Measurements from ENCODE around the gene GNB4.

The GNB4 gene

GRCh38 chr3:179451265-179452175, at the start of gene GNB4:
TSS of gene GNB4 (minus strand) at chr3:179451470. CDS start at chr3:179426200, 25,270 bp downstream.
- DNase-seq, result peak; percentile 66

GRCh38 chr3:179495483-179495882, 44.2 kb upstream of the GNB4 start:
- no peak for DNase-seq

GRCh38 chr3:179493260-179493659, 42.0 kb upstream of the GNB4 start:
- DNase-seq, result no peak

- no peak for DNase-seq
Measured at GRCh38 chr3:179488213-179488612, 36.9 kb upstream of the GNB4 start.

GRCh38 chr3:179486806-179487205, 35.5 kb upstream of the GNB4 start:
- no peak for DNase-seq

GRCh38 chr3:179482857-179483256, 31.6 kb upstream of the GNB4 start:
- no peak for DNase-seq

GRCh38 chr3:179476215-179476614, 24.9 kb upstream of the GNB4 start:
- DNase-seq, result no peak

- no peak for DNase-seq
Measured at GRCh38 chr3:179474480-179474879, 23.2 kb upstream of the GNB4 start.

- DNase-seq, result no peak
Measured at GRCh38 chr3:179473565-179473964, 22.3 kb upstream of the GNB4 start.

GRCh38 chr3:179464323-179465092, 13.2 kb upstream of the GNB4 start:
- peak; percentile 13 for DNase-seq

- no peak for DNase-seq
Measured at GRCh38 chr3:179463319-179463718, 12.0 kb upstream of the GNB4 start.

- DNase-seq, result no peak
Measured at GRCh38 chr3:179460260-179460659, 9.0 kb upstream of the GNB4 start.

GRCh38 chr3:179455954-179456353, 4.7 kb upstream of the GNB4 start:
- no peak for DNase-seq

- DNase-seq, result no peak
Measured at GRCh38 chr3:179454887-179455286, 3.6 kb upstream of the GNB4 start.

- no peak for DNase-seq
Measured at GRCh38 chr3:179453967-179454366, 2.7 kb upstream of the GNB4 start.

- DNase-seq, result no peak
Measured at GRCh38 chr3:179452872-179453271, 1.6 kb upstream of the GNB4 start.

GRCh38 chr3:179452176-179452564, 900 bp upstream of the GNB4 start:
- DNase-seq, result no peak

GRCh38 chr3:179450901-179451264, 387 bp downstream of the GNB4 start:
- no peak for DNase-seq

- DNase-seq, result no peak
Measured at GRCh38 chr3:179450261-179450701, 989 bp downstream of the GNB4 start.

GRCh38 chr3:179449636-179450035, 1.6 kb downstream of the GNB4 start:
- DNase-seq, result no peak

- DNase-seq, result no peak
Measured at GRCh38 chr3:179447251-179447650, 4.0 kb downstream of the GNB4 start.

GRCh38 chr3:179446501-179446900, 4.8 kb downstream of the GNB4 start:
- no peak for DNase-seq

- no peak for DNase-seq
Measured at GRCh38 chr3:179438841-179439240, 12.4 kb downstream of the GNB4 start.

GRCh38 chr3:179436517-179436916, 14.8 kb downstream of the GNB4 start:
- DNase-seq, result no peak
